Measurements from ENCODE around the gene GPC6.

GPC6 gene

GRCh38 chr13:93774506-93774905 lies 547.9 kb downstream of the GPC6 start:
- H3K36me3 ChIP-seq (ENCODE audit: insufficient read depth), result no peaks in the 10 kb centered on the region
- no peak overlapping the region for H3K4me2 ChIP-seq
- no peak overlapping the region for H2AFZ ChIP-seq (ENCODE audit: low read depth)
- H3K9ac ChIP-seq, result no peak overlapping the region
- H3K27me3 ChIP-seq (ENCODE audit: insufficient read depth, low read depth), result no peaks in the 10 kb centered on the region
- H3K4me1 ChIP-seq (ENCODE audit: low read depth, poor library complexity, severe bottlenecking), result no peaks in the 10 kb centered on the region
- no peaks in the 10 kb centered on the region for H4K20me1 ChIP-seq (ENCODE audit: insufficient read depth)
- no peak overlapping the region for H3K4me3 ChIP-seq (IDR thresholded peaks at IDR 0.05; ENCODE audit: insufficient read depth, low read depth, low read length)
- no peaks in the 10 kb centered on the region for H3K79me2 ChIP-seq (ENCODE audit: insufficient read depth, low read depth)
- TF ChIP-seq CTCF (conservative IDR thresholded peaks at IDR 0.05; ENCODE audit: low read depth, low read length), result no peak
- H3K27ac ChIP-seq, result no peak overlapping the region

GRCh38 chr13:93775027-93775426 lies 548.4 kb downstream of the GPC6 start:
- Histone ChIP-seq H3K4me2 (no peak overlapping the region), H3K27me3 (ENCODE audit: insufficient read depth, low read depth) (no peaks in the 10 kb centered on the region), H3K4me1 (ENCODE audit: low read depth, poor library complexity, severe bottlenecking) (no peaks in the 10 kb centered on the region), H3K9ac (no peak overlapping the region), H3K36me3 (ENCODE audit: insufficient read depth) (no peaks in the 10 kb centered on the region), H2AFZ (ENCODE audit: low read depth) (no peak overlapping the region), H3K79me2 (ENCODE audit: insufficient read depth, low read depth) (no peaks in the 10 kb centered on the region), H3K27ac (no peak overlapping the region), H3K4me3 (IDR thresholded peaks at IDR 0.05; ENCODE audit: insufficient read depth, low read depth, low read length) (no peak overlapping the region), H4K20me1 (ENCODE audit: insufficient read depth) (no peaks in the 10 kb centered on the region)
- no peak for TF ChIP-seq CTCF (conservative IDR thresholded peaks at IDR 0.05; ENCODE audit: low read depth, low read length)

- Histone ChIP-seq H3K27ac (no peak overlapping the region), H3K9ac (no peak overlapping the region), H4K20me1 (ENCODE audit: insufficient read depth) (no peaks in the 10 kb centered on the region), H3K27me3 (ENCODE audit: insufficient read depth, low read depth) (no peaks in the 10 kb centered on the region), H3K79me2 (ENCODE audit: insufficient read depth, low read depth) (no peaks in the 10 kb centered on the region), H2AFZ (ENCODE audit: low read depth) (no peak overlapping the region), H3K36me3 (ENCODE audit: insufficient read depth) (no peaks in the 10 kb centered on the region), H3K4me3 (IDR thresholded peaks at IDR 0.05; ENCODE audit: insufficient read depth, low read depth, low read length) (no peak overlapping the region), H3K4me1 (ENCODE audit: low read depth, poor library complexity, severe bottlenecking) (no peaks in the 10 kb centered on the region), H3K4me2 (no peak overlapping the region)
- no peak for TF ChIP-seq CTCF (conservative IDR thresholded peaks at IDR 0.05; ENCODE audit: low read depth, low read length)
Observed at GRCh38 chr13:93775507-93776108, 549.0 kb downstream of the GPC6 start.

DNA sequence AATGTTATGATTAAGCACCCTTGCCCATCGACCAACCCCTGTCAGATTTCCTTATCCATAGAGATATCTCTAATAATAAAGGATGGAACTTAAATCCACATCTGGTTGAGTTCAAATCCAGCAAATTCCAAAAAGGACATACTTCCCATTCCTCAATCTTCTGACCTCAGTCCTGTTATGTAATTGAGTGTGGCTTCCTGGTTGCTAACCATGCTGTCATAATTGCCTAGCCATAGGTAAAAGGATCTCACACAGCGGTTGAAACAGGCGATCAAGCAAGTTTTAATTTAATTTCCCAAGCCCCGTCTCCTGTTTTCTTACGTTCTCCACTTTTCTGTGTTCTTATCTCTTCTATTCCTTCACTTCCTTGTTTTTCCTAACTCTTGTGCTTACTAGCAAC lies 550.3 kb downstream of the GPC6 start:
- Histone ChIP-seq H3K4me1 (ENCODE audit: low read depth, poor library complexity, severe bottlenecking) (no peaks in the 10 kb centered on the region), H4K20me1 (ENCODE audit: insufficient read depth) (no peaks in the 10 kb centered on the region), H3K4me3 (IDR thresholded peaks at IDR 0.05; ENCODE audit: insufficient read depth, low read depth, low read length) (no peak overlapping the region), H3K27me3 (ENCODE audit: insufficient read depth, low read depth) (no peaks in the 10 kb centered on the region), H3K36me3 (ENCODE audit: insufficient read depth) (no peaks in the 10 kb centered on the region), H3K79me2 (ENCODE audit: insufficient read depth, low read depth) (no peaks in the 10 kb centered on the region), H3K27ac (no peak overlapping the region), H3K9ac (no peak overlapping the region), H2AFZ (ENCODE audit: low read depth) (no peak overlapping the region), H3K4me2 (no peak overlapping the region)
- TF ChIP-seq CTCF (conservative IDR thresholded peaks at IDR 0.05; ENCODE audit: low read depth, low read length), result no peak
